PC-3 (cell line): ENCODE measurements around the gene GALNT1.

Source experiments
- EZH2 ChIP-seq: fragments of 300-600 bp; sonication (generic); IDR thresholded peaks from one replicate; pipeline ENCODE4 v1.6.1; 2017; ENCODE audit warnings: antibody characterized with exemption, mild to moderate bottlenecking, low read length; ENCODE audit not compliant: unreplicated experiment
- EZH2phosphoT487 ChIP-seq: fragments of 300-600 bp; sonication (generic); IDR thresholded peaks from 2 replicates; pipeline ENCODE4 v1.6.1; 2018; ENCODE audit warnings: mild to moderate bottlenecking, antibody characterized with exemption, low read length, borderline replicate concordance
- TF ChIP-seq, protein P1 (sequence below): fragments of 300-600 bp; sonication (generic); conservative IDR thresholded peaks from 2 replicates; pipeline ENCODE4 v1.5.1; 2017; ENCODE audit warnings: antibody characterized with exemption, low read depth, mild to moderate bottlenecking, low read length

DNA sequence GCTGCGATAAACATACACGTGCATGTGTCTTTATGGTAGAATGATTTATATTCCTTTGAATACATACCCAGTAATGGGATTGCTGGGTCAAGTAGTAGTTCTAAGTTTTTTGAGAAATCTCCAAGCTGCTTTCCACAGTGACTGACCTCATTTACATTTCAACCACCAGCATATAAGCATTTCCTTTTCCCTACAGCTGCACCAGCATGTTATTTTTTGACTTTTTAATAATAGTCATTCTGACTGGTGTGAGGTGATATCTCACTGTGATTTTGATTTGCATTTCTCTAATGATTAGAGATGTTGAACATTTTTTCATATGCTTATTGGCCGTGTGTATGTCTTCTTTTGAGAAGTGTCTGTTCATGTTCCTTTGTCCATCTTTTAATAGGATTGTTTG is 22.8 kb downstream of the GALNT1 start:
- TF ChIP-seq, protein P1, sequence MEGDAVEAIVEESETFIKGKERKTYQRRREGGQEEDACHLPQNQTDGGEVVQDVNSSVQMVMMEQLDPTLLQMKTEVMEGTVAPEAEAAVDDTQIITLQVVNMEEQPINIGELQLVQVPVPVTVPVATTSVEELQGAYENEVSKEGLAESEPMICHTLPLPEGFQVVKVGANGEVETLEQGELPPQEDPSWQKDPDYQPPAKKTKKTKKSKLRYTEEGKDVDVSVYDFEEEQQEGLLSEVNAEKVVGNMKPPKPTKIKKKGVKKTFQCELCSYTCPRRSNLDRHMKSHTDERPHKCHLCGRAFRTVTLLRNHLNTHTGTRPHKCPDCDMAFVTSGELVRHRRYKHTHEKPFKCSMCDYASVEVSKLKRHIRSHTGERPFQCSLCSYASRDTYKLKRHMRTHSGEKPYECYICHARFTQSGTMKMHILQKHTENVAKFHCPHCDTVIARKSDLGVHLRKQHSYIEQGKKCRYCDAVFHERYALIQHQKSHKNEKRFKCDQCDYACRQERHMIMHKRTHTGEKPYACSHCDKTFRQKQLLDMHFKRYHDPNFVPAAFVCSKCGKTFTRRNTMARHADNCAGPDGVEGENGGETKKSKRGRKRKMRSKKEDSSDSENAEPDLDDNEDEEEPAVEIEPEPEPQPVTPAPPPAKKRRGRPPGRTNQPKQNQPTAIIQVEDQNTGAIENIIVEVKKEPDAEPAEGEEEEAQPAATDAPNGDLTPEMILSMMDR, result no peak
- TF ChIP-seq EZH2phosphoT487 (no peak), EZH2 (no peak)
